GM18861 (cell line): ENCODE data around the gene GTPBP1.
A peak's percentile ranks its signal among the peaks of the same experiment; 100 is the strongest.

Experiments used
- ATAC-seq: cut with Tn5 transposase; IDR thresholded peaks from one replicate; pipeline ENCODE4 v1.9.1; 2021; ENCODE audit not compliant: unreplicated experiment

Gene GTPBP1

DNA sequence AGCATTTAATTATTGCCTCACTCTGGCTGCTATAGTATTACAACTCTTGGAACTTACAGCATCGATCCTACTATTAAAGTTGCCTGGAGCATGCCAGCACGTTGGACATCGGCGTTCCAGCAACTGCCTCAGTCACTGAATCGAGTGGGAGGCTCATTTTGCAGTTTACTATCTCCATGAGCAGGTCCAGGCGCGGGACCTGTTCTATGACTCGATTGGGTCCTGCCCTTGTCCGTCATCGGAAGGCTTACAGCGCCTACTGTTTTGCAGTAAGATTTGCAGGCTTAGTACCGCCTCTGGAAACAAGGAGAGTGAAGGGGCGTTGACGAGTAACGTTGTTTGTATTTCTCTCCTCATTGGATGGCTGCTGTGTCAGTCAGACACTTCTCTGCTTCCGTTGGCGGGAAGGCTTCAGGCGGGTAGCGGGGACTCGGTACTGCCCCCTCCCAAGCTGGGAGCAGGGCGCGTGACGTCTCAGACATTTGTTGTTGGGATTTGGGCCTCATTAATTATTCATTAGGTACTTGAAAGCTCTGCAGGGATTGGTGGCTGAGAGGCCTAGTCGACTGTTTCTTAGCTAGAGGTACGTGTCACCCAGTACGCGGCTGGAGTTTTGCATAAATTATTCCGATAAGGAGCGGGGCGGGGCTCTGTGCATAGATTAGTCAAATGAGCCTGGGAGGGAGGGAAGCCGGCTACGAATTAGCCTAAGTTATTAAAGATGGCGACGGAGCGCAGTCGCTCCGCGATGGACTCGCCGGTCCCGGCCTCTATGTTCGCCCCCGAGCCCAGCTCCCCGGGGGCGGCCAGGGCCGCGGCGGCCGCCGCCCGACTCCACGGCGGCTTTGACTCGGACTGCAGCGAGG lies at the start of gene GTPBP1:
Gene GTPBP1 (plus strand): TSS at position 710 of the 866 bp plus-strand sequence. CDS start 12 bp downstream, at position 722.
- ATAC-seq, result peak; percentile 66

DNA sequence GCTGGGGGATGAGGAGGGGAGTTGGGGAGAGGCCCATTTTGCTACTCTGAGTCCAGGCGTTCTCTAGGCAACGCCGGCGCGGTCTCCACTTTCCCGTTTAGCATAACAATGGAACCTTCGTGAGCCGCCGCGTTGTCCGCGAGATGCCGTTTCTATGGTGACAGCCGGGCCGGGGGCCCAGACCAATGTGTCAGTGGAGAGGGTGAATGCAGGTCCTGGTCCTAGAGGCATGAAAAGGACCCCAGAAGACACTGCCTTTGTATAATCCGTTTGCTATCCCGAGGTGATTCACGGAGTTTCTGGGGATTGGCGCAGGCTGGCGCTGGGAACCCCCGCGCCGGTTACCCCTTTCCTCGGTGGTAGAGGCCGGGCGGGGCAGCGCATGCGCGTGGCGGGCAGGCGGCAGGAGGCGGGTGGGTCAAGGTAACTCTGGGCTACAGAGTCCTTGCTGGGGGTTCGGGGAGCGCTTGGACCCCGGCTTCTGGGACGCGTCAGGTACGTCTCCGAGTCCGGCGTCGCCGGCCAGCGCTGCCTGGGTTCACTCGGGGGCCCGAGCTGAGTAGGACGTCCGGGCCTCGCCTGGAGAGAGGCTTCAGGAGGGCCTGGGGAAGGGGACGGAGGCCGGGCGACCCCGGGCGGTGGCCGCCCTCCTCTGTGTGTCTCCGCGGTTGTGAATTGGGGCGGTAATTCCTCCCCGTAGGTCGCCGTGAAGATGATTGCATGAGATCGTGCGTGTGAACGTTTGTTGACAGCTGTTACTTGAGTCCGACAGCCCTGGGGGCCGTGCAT lies 49.3 kb upstream of the GTPBP1 start, which contains the start of the genes CBY1 and FAM227A:
Gene CBY1 (plus strand): TSS at position 383 of the 789 bp plus-strand sequence. CDS start 11,417 bp downstream, outside the sequence.
Gene FAM227A (minus strand): TSS at position 137 of the 789 bp plus-strand sequence. CDS start 6,224 bp downstream, outside the sequence.
- ATAC-seq, result peak; percentile 72

DNA sequence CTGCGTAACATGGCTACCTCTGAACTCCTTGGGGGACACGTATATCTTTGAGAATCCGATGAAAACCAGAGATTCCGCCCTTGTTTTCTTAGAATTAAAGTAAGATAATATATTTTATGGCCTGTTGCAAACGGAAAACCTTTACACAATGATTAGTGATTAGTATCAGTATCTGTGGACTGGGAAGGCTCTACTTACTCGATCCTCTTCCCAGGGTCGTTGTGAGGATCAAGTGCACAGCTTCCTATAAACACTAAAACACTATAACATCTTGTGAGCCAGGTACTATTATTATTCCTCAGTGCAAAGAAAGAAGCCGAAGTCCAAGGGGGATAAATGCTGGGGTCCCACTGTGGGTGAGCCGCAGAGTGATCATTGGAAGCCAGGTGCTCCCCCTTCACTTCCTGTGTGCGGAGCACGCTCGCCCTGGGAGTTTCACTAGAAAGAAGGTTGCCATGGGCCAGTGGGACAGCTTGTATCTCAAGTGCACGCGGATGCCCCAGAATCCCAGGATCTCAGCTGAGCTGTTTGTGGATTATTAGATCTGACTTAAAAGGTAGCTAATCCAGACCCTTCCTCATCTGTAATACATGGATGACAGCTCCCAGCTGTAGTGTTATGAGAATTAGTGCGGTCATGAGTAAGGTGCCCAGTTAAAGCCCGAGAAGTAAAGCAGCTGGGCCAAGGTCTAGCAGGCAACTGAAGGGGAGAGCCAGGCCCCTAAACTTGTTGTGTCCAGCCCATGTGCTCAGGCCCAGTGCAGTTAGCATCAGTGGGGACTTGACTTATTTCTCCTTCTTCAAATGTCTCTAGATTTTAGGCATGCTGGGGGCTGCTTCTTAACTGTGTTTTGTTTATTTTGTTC lies 48.5 kb upstream of the GTPBP1 start:
- peak; percentile 35 for ATAC-seq

- ATAC-seq, result no peak
Measured at GRCh38 chr22:38674888-38675287, 30.9 kb upstream of the GTPBP1 start.

GRCh38 chr22:38675833-38676232 lies 29.9 kb upstream of the GTPBP1 start:
- ATAC-seq, result no peak

DNA sequence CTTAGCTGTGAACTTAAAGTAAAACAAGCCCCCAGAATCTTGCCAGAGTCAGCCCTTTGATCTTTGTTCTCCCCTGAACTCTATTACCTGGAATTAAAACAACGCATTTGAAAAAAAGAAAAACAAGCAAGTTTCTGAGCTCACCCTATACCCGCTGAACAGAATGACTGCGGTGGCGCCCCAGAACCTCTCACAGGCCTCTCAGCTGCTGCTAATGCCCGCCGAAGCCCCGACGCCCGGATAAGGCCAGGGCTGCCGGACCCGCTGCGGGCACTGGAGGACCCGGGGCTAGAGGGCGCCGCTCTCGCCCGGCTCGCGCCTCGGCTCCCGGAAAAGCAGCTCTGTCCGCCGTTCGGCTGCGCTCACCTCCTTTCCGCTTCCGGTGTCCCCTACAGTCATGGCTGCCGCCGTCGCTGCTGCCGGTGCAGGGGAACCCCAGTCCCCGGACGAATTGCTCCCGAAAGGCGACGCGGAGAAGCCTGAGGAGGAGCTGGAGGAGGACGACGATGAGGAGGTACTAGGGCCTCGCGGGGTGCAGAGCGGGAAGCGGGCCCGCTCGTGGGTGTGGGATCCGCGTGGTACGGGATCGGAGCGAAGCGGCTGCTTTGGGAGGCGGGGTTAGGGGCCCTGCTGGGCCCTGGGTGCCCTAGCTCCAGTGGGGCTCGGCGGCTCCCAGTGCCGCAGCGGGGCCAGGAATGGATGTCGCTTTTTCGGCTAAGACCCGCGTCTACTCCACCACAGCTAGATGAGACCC lies 24.0 kb upstream of the GTPBP1 start, which contains the start of gene TOMM22:
Gene TOMM22 (plus strand): TSS at position 376 of the 754 bp plus-strand sequence. CDS start 22 bp downstream, at position 398.
- peak; percentile 90 for ATAC-seq

DNA sequence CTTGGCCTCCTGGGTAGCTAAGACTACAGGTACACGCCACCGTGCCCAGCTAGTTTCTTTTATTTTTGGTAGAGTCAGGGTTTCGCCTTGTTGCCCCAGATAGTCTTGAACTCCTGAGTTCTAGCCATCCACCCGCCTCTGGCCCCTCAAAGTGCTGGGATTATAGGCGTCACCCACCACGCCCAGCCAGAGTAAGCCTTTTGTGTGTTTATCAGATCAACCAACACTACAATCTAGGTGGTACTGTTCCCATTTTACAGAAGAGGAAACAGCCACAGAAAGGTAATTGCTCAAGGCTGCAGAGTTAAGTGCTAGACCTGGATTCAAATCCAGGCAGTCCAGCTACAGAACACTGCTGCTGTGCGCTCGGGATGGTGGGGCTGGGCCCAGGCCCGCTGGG lies 20.8 kb upstream of the GTPBP1 start:
- ATAC-seq, result no peak

GRCh38 chr22:38685761-38686160 lies 20.0 kb upstream of the GTPBP1 start:
- no peak for ATAC-seq

GRCh38 chr22:38689651-38690050 lies 16.1 kb upstream of the GTPBP1 start:
- no peak for ATAC-seq

- no peak for ATAC-seq
Measured at GRCh38 chr22:38694049-38694448, 11.7 kb upstream of the GTPBP1 start.

DNA sequence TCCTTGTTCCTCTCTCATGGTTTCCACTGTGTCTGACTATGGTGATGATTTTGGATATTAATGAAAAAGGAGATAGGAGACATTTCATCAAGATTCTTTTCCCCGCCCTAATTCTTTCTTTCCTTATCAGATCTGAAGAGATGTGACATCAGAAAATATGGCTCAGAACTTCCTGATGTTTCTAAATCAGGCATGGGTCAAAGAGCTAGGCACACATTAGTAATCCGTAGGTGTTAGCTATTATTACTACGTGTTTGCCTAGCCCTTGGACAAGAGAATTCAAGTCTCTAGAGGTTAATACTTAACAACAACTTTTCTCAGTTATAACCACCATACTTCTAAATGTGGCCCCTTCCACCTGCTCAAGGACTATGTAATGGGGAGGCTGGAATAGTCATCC lies 10.8 kb upstream of the GTPBP1 start:
- no peak for ATAC-seq

DNA sequence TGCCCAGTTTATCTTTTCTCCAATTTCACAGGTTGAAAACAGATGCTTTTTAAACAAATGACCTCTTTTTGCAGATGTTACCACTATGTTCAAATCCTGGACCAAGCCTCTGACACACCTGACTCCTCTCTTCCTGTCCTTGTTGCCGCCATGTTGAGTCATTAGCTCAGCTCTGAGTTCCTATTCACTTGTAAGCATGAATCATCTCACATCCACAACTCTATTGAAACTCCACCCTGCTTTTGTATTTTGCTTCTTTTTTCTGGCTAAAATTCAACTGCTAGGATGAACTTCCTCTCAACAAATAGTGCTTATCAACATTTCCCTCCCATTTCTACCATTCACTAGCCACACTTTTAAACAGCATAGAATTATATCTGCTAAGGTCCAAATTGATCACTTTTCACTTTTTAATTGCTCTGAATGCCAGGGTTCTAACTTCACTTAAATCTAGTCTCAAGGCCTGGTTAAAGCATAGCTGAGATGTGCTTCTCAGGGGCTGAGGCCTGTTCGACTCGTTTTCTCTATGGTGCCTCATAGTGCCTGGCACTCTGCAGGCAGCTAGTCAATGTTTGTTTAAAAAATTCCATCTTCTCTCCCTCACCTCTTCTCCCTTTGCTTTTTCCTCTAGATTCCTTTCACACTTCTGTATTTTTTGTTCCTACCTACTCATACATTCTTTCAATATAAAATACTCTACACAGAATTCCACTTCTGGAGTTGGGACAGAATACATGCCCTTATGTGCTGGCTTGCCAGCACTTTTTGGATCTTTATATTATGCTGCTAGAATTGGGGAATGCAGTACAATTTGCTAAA lies 8.9 kb upstream of the GTPBP1 start:
- no peak for ATAC-seq

GRCh38 chr22:38697425-38698089 lies 8.2 kb upstream of the GTPBP1 start:
- ATAC-seq, result no peak

DNA sequence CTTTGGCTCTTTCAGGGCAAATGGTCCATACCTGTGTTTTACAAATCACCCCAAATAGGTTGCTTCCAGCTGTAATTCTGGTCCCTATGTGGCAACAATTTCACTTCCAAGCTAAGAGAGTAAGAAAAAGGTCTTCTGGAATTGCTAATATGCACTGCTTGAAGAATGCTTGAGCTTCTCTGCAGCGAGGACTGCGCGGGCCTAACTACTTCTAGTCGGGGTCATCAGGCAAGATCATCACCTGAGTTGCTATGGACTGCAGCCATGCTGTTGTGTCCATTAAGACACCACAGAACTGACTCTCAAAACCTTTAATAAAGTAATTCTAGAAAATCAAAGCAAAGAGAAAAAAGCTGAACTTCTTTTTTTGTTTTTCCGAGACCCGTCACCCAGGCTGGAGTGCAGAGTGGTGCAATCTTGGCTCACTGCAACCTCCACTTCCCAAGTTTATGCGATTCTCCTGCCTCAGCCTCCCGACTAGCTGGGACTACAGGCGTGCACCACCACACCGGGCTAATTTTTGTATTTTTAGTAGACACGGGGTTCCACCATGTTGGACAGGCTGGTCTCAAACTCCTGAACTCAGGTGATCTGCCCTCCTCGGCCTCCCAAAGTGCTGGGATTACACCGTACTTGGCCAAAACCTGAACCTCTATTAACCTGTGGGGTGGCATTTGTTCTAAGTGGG lies 7.2 kb upstream of the GTPBP1 start:
- no peak for ATAC-seq

DNA sequence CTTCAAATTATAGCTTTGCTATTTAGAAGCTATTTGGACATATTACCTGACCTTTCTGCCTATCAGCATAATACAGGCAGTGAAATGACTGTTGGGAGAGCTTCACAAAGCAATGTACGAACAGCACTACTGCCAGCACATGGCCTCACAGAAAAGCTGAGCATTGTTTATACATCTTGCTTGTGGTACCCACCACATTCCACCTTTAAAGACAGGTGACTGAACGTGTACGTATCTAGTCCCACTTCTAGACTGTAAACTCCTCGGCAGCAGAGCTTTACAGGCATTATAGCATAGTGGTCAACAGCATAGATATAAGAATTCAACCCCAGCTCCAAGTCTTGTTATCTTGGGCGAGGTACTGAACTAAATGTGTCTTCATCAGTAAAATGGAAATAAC lies 6.6 kb upstream of the GTPBP1 start:
- ATAC-seq, result no peak

DNA sequence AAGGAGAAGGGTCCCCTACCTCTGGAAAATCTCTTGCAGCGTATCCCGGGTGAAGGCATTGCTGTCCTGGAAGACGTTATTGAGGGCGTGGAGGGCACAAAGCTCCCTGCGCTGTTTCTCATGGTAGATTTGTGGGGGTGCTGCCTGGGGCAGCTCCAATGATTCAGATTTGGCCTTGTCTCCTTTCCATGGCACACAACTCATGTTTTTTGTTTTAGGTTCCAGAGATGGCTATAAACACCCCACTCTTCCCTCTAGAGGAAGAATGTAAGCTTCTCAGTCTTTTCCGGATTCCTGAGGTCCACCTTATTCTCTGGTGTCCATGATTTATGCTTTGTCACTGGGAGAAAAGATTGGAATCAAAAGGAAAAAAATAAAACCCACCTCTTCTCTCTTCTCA lies 6.0 kb upstream of the GTPBP1 start:
- no peak for ATAC-seq

DNA sequence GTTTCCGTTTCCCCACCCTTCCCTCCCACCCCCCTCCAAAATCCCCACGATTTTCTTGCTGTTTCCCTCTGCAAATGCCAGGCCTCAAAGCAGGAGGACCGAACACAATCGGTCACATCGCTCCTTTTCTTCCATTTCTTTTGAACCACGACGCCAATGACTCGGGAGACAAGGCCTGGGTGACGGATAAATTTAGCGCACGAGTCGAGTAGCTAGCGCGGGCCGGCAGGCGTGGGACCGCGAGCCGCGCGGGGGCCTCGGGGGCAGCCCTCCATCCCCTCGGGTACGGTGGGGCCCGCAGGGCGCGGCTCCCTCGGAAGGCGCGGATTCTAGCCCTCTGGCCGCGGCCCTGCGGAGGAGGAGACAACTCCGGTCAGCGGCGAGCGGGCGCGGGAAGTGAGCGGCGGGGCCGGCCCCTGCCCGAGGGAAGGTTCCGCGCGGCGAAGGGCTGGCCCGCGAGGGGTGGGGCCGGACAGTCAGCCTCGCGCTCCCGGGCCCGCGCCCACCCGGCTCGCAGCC lies 5.4 kb upstream of the GTPBP1 start:
- no peak for ATAC-seq
